HG02763 (cell line): ENCODE measurements around the gene AFAP1.

Experiments used
- ATAC-seq: cut with Tn5 transposase; IDR thresholded peaks from one replicate; pipeline ENCODE4 v1.9.1; 2021; ENCODE audit warnings: mild to moderate bottlenecking, moderate library complexity; ENCODE audit not compliant: unreplicated experiment

The AFAP1 gene

DNA sequence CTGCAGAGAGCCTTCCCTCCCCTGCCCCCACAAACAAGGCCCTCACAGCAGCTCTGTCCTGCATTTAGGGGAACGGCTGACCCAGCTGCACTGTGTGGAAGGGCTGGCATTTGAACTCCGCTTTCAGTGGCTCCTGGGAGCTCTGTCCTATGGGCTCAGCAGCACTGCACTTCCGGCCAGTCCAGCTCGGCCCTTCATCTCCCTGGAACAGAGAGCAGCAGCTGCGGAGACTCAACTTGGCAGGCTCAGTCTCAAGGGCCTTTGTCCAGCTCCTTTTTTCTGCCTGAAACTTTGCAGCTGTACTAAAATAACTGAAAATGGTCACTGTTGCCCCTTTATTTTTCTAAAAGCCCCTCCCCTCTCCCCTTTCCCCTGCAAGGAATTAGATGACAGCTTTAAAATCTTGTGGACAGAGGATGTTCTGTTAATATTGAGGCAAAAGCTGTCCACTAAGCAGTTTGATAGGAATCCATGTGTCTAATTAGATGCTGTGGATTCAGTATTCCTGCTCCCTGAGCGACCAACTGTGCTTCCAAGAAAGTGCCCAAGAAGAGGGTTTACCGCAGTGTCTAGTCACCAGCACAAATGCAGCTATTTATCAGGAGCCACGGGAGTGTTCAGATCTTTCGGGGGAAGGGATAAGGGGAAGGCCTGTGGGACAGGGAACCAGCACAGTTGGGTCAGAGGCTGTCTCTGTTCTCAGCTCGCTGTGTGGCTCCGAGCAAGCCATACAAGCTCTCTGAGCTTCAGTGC lies 133.1 kb downstream of the AFAP1 start:
- ATAC-seq, result no peak

DNA sequence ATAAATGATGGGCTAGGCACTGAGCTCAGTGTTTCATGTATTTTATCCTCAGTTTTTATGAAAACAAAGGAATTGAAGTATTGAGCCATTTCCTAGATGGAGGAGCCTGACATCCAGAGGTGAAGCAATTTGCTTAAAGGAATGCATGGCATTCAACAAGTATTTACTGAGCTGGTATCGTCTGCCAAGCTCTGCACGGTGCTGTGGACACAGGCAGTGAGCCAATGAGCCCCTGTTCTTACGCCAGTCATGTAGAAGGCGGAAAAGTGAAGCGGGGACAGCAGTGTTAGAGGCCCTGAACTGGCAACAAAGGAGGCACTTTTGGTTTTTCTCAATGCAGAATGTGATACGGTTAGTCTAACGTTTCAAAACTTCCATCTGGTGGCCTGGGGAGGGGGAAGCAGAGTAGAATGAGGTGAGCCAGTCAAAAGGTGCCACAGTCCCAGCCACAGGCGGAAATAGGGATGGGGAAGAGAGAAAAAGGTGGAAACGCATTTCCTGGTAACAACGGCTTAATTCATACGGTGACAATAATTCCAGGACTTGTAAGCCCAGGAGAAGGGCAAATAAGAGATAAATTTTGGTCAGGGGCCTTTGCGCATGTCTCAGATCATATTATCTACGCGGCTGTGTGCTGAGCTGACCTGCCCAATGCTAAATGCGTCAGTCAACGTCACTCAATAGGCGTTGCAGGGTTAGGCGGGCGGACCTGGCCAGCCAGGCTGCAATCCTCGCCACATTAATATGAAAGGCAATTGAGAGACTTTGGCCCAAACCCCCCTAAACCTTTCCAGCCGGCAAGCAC lies 133.9 kb downstream of the AFAP1 start:
- ATAC-seq, result no peak

DNA sequence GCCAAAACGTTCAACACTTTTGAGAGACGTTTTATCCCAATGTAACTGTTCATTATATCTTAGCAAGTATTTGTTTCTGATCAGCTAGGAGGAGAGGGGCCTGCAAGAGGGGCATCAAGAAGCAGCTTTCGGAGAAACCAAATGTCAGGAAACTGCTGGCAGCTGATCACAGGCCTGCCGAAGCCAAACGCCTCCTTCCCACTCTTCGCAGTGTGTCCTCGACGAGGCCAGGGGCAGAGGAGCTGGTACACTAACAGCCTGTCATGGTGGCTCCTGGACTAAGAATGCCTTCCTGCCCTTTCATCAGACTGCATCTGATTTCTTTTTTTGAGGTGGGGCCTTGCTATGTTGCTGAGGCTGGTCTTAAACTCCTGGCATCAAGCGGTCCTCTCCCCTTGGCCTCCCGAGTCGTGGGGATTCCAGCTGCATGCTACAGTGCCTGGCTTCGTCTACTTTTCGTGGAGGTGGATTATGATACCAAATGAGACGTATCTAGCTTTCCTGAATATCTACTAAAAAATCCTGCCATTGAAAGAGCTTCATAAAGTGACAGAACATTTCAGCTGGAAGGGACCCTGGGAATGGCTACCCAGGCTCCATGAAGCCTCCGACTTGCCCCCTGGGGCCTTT lies 134.8 kb downstream of the AFAP1 start:
- no peak for ATAC-seq

DNA sequence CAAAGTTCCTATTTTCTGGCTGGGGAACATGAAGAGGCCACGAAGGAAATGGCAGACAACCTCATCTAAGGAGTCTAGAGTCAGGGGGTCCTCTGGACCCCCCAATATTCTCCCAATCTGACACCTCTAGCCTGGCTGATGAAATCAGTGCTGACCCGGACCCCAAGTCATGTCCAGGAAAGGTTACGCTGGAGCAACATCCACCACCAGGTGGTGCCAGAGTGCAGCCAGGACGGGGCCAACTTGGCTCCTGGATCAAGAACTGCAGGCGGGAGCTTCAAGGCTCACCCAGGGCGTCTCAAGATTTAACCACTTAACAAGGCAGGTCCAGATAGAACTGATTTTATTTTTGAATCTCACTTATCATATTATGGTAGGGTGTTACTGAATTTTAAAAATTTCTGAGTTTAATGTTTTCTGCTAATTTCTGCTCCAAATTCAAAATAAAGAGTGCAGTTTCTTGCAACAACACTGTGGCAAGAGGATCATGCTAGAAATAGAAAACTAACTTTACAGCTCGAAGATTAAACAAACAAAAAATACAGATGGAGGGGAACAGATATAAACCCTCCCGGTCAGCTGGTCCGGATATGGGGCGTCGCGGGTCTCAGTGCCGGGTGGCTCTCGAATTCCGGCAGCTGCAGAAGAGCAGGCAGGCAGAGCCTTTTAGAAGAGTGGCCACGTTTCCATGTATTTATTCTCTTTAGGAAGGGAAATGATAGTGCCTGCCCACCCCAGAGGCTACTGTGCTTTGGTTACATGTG lies 135.5 kb downstream of the AFAP1 start:
- no peak for ATAC-seq

DNA sequence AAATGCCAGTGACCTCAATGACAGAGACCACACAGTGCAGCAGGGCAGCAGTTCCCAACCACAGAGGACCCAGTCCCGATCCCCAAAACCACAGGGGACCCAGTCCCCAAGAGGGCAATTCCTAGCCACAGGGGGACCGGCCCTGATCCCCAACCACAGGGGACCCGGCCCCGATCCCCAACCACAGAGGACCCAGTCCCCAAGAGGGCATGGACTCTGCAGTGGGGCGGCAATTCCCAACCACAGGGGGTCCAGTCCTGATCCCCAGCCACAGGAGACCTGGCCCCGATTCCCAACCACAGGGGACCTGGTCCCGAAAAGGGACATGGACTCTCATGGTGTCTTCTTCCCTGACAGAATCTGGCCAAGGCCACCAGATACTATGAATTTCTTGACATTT lies 136.3 kb downstream of the AFAP1 start:
- no peak for ATAC-seq

DNA sequence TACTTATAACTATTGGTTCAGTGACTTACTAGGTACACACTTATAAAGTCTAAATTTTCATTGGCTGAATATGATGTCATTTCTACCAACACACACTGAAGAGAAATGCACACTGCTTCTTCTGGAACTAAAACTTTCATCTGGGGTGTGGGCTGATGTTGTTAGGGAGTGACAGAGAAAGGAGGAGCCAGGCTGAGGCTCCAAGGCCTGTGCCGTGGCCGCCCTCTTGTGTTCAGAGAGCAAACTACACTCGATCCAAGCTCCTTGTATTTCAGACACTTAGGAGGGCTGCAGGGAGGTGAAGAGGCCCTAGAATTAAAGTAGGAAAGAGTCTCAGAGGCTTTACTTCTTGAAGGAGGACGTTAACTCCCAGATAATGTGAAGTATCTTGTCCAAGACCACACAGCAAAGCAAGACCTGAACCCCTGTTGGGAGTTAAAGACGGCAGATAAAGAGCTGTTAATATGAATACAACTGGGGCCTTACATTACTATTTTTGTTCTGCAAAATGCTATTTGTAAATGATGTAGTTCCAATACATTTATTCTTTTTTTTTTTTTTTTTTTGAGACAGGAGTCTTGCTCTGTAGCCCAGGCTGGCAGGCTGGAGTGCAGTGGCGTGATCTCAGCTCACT lies 137.5 kb downstream of the AFAP1 start:
- peak; percentile 78 for ATAC-seq

DNA sequence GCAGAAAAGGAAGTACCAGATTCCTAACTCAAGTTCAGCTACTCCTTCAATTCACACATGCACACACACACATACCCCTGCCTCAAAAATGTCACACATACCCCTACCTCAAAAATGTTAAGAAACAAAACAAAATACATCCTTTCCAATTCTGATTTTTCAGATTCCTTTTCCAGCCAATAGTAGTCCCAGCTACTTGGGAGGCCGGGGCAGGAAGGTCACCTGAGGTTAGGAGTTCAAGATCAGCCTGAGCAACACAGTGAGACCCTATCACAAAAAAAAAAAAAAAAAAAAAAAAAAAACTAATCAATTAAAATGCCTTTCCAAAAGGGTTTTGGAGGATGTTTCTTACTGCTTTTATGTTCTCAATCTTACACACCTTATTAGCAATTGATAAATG lies 138.0 kb downstream of the AFAP1 start:
- no peak for ATAC-seq

DNA sequence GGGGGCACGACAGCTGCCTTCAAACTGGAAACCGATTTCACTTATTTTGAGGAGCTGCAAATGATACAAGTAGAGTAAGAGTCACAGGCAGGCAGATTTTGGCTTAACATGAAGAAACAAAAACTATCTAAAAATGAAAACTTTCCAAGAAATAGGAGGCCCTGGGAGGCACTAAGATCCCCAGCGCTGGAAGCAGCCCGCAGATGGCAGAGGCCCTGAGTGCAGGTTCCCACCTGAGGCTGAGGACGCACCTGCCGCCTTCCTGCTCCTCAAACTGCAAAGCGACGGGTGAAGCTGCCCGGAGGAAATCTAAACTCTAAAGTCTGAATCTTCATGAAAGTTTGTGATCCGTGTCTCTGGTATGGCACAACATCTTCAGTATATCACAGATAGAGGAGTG lies 138.7 kb downstream of the AFAP1 start:
- no peak for ATAC-seq

DNA sequence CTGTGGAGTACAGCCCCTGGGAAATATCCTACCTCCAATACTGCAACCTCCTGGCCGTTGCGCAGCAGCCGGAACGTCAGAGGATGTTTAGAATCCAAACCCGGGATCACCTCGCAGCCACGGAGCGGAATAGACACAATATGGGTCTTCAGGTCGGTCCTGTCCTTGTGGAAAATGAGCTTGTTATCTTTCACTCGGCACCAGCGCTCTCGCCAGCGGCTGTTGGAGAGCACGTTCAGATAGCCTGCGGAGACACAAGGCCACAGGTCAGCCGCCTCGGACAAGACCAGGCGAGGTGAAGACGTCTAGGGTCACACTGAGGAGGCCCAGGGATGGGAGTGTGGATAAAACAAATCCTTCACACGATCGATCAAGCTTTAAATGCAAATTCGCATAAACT lies 139.3 kb downstream of the AFAP1 start:
- no peak for ATAC-seq

DNA sequence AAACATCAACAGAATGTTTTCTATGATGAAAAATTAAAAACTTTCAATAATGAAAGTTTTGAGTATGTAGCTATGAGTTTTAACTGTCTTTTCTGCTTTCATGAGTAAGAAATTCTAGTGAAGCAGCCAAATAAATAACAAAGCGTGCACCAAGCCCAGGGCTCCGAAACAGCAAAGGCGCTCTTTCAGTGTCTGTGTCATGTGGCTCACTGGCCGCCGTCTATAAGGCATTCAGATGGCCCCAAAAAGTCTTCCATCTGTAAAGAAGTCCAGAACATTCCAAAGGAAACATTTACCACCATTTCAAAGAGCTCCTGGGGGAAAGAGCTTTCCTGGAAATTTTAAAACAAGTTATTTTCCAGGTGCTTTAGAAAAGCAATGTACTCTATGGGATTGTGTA lies 139.9 kb downstream of the AFAP1 start:
- no peak for ATAC-seq

DNA sequence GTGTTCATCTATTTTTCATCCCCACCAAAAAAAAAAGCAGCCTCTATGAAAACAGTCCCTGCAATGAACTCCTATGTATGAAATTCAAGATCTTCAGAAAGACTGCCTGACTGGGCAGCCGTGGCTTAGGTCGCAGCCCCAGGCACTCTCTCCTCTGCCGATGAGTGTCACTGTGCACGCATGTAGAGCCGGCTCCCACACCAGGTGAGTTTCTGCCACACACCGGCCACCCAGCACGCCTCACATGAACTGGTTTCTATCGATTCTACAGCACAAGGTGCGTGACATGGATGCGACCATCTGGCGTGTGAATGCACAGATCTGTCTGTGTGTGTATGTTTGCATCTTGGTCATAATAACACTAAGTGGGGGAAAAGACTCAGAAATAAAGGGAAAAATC lies 140.4 kb downstream of the AFAP1 start:
- no peak for ATAC-seq

DNA sequence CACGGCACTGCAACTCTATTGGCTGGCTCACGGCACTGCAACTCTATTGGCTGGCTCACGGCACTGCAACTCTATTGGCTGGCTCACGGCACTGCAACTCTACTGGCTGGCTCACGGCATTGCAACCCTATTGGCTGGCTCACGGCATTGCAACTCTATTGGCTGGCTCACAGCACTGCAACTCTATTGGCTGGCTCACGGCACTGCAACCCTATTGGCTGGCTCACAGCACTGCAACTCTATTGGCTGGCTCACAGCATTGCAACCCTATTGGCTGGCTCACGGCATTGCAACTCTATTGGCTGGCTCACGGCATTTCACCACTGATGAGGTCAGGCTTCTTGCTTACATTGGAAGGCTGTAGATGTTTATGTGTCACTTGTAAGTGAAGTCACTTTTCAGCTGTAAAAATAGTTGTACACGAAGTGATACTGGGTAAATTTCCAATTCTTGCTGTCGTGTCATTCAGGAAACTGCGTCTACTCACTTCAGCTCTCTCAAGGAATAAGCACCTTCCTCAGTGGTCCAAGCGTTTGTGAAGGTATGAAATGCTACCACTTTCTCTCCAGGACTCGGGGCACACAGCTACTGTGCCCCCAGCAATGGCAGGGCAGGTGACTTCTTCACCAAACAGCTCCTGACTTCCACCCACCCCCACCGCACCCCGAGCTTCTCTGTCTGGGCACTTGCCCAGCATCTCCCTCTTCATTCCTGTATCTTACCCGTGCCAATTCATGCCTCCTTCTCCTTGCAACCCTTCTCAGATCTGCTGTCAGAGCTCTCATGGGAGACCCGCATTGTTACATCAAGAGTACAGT lies 141.3 kb downstream of the AFAP1 start:
- ATAC-seq, result no peak

DNA sequence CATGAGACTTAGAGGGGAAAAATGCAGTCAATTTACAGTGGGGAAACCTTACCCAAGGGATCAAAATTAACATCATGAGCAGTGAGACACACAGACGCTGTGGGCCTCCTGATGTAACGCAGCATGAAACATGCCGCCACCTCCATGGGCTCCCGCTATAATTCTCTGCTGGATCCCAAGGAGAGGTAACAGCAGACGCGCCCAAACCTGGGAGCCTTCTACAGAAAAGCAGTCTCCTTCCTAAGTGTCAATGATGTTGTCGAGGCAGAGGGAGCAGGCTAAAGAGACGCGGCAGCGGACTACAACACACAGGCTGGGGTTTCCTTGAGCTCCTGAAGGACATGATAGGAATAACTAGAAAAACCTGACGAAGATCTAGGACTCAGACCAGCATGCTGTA lies 142.3 kb downstream of the AFAP1 start:
- ATAC-seq, result no peak

DNA sequence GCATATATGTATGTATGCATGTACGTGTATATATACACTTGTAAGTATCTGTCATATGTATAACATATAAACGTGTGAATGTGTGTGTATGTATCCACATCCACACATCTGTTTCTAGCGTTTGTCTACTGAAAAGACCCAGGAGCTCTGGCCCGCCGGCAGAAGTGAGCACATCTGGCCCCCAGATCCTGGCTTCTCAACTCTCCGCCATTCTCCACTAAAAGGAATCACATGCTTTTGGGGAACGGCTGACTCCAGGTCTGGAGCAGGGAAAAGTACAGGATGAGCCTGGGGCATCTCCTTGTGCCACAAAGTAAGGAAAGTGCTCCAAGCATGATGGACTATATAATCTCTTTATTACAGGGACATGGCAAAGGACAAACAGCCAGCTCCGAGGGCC lies 143.7 kb downstream of the AFAP1 start:
- ATAC-seq, result no peak

DNA sequence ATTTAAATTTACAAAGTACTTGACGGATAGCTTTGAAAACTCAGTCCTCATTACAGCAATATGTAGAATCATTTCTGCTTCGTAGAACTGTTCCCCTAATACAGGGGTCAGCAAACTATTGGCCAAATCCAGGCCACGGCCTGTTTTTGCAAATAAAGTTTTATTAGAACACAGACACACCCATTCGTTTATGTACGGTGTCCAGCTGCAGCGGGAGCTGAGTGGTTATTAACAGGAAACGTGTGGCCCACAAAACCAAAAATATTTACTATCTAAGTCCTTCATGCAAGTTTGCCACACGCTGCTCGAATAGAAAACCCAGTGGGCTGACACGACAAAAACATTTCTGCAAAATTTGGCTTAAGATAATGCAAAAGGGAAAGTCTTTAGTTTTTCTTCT lies 146.5 kb downstream of the AFAP1 start:
- ATAC-seq, result no peak

DNA sequence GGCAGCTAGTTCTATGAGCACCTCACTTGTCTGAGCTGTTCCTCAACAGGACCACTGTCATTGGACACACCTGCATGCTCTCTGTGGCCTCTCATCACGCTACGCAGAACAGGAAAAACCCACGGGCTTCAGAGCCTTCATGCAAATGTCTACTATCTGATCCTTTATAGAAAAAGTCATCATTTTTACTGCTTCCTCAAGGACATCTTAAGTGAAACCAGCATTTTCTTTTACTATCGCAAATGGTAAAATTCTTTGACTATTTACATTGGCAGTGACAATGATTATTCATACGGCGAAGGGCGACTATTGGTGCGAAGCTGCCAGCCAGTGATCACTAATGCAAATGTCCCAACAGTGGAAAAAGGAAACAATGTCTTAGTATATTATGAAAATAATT lies 147.0 kb downstream of the AFAP1 start:
- no peak for ATAC-seq

DNA sequence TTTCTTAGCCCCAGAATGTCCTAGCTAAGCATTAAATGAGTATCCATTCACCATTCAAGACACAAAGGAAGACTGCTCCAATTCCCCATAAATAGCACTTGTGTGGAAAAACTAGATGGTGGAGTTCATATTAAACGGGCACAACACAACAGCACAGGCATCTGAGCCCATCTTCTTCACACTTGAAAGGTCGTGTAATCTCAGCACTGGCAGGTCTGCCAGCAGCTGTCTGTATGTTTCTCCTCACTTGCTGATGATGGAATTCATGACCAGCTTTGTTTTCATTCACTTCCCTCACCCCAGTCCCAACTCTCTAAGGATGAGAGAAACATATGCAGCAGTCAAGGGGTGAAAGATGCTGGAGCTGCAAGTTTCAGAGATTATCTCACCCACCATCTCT lies 148.7 kb downstream of the AFAP1 start:
- no peak for ATAC-seq

DNA sequence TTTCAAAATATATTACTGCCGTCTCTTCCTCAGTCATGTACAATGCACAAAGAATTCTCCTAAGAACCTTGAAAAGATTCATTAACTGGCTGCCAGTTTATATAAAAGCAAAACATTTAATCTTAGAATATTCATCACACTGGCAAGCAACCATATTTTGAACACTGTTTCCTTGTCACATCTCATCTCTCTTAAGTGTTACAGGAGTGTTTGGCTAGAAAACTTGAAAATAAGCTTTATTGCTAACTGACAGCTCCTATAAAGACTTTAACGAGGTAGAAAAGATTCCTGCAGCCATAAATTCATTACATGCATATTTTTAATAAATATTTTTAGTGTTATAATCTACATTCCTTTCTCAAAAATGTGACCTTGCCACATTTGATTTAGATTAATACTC lies 149.6 kb downstream of the AFAP1 start:
- no peak for ATAC-seq

DNA sequence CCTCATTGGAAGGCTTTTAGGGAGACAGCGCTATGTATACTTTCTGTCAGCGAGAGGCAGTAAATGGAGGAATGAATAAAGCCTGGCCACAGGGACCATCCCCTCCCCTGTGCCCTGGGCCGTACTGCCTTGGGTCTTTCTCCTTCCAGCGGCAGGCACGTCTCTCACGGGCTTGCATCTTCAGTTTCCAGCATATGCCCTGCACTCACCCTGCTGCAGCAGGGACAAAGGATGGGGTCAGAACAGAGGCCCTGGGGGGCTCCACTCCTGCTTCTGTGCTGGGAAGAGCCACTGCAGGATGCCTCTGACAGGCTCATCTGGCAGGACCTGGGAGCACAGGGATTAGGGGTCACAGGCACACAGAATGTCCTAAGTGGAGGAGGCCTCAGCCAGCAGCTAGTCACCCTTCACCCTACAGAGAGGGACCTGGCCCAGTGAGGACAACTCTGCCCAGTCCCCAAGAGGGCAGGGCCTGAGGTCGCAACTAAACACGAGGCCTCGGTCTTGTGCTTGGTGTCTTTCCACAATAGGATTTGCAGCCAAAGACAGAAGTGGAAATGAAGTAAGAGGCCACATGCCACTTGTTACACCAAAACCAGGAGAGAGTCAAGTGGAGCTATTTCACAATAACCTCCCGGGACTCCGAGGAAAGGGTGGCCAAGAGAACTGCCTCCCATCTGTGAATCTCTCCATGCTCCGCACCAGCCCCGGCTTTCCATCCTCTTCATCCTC lies 150.8 kb downstream of the AFAP1 start:
- ATAC-seq, result no peak
